GM19099 (cell line): ENCODE measurements around the gene TRHDE.

ENCODE experiments used
- POLR2A ChIP-seq: IDR thresholded peaks from 3 replicates; pipeline ENCODE4 v1.6.1; 2011; ENCODE audit warnings: low read depth; ENCODE audit not compliant: insufficient read length; ENCODE audit errors: extremely low read depth

Gene TRHDE

DNA sequence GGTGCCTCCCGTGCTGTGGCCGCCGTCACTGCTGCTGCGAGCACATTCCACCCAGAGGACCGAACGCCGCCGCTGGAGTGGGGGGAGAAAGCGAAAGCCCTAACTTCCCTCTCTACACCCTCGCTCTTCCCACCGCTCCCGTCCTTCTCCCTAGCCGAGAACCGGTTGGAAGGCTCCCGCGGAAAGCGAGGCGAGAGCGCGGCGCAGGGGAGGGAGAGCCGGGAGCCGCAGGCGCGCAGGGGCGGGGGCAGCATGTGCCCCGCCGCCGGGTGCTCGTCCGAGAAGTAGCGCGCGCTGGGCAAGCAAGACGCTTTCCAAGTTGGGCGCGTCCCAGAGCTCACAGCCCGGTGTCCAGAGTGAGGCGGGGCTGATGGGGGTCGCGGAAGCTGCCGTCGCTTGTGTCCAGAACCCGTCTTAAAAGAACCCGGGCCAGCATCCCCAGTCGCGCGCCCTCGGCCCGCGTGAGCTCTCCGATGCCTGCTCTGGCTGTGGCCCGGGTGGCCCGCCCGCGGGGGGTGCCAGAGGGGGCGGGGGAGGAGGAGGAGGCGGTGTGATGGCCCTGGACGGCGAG, at the start of gene TRHDE:
Gene TRHDE, plus strand, starts transcription at position 280 of the 571 bp plus-strand sequence. Its CDS starts 274 bp downstream, at position 554.
- no peak for TF ChIP-seq POLR2A

GRCh38 chr12:72226510-72226909, 45.7 kb upstream of the TRHDE start:
- TF ChIP-seq POLR2A: no peak

DNA sequence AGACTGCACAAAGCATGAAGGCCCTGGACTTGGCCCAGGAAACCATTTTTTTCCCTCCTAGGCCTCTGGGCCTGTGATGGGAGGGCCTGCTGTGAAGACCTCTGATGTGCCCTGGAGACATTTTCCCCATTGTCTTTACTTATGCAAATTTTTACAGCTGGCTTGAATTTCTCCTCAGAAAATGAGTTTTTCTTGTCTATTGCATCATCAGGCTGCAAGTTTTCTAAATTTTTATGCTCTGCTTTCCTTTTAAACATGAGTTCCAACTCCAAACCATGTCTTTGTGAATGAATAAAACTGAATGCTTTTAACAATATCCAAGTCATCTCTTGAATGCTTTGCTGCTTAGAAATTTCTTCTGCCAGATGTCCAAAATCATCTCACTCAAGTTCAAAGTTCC, 43.7 kb upstream of the TRHDE start:
- TF ChIP-seq POLR2A: no peak

GRCh38 chr12:72230589-72230988, 41.6 kb upstream of the TRHDE start:
- no peak for TF ChIP-seq POLR2A

DNA sequence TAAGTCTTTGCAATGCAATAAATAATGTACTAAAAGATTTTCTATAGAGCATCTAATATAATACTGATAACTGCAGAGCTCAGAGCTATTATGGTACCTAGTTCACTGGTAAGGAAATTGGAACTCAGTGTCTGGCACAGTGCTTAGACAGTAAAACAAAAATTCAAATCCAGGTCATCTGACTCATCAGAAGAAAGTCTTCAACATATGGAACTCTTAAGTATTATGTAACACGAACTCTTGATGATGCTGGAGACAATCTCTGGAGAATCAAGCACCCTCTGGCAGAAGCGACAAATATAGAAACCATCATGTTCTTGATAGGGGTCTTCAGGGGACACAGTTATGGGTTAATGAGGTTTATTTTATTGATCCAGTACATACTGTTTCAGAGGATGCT, 37.3 kb upstream of the TRHDE start:
- no peak for TF ChIP-seq POLR2A

DNA sequence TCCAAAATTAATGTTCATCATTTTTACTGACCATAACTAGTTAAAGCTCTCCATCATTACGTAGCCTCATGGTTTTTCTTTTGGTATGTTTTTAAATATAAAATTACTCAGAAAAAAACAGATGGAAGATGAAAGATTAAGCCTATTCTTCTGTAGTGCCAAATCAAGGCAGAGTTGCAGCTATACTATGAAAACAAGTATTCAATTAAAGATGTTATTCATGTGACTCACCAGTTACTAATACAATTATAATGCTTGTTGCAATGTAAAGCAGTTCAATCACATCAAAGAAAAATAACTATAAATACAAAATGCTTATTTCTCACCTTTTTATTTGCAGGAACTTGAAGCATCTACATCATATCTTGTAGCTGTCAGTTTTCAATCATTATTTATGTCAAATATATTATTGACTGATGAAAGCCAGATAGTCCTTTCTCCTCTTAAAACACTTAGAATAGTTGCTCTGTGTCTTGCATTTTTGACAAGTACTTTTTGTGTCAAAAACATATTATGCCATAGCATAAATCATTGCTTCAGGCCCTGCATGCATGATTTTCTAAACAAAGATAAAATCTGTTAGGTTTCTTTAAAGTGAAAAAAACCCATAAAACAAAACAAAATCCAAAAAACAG, 36.0 kb upstream of the TRHDE start:
- no peak for TF ChIP-seq POLR2A

DNA sequence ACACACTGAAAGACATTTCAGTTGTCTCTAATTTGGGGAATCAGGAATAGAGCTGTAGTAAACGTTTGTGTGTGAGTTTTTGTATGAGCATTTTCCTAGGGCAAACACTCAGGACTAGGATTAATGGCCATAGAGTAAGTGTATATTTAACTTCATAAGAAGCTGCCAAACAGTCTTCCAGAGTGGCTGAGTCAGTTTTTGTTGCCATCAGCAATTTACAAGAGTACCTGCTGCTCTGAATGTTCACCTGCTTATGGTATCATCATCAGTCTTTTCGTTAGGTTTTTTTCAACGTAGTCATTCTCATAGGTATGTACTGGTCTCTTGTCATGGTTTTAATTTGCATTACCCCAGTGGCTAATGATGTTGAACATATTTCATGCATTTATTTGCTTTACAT, 30.6 kb upstream of the TRHDE start:
- no peak for TF ChIP-seq POLR2A

DNA sequence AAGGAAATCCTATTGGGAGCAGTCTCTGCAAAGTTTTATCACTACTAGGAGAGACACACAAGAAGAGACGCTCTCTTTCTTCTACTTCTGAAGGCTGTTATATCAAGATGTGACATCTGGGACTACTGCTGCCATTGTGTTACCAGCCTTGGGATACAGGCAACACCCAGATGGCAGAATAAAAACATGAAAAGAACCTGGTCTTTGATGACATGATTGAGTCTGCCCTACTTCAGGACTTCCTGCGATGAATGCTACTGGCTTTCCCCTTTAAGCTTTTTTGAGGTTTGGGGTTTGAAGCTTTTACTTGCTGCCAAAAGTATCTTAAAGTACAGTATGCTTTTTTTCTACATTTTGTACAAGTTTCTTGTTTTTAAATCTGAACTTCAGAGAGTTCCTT, 29.2 kb upstream of the TRHDE start:
- no peak for TF ChIP-seq POLR2A

- no peak for TF ChIP-seq POLR2A
Observed at GRCh38 chr12:72246370-72246769, 25.8 kb upstream of the TRHDE start.

GRCh38 chr12:72250346-72250745, 21.8 kb upstream of the TRHDE start:
- TF ChIP-seq POLR2A: no peak

GRCh38 chr12:72256725-72257124, 15.4 kb upstream of the TRHDE start:
- no peak for TF ChIP-seq POLR2A

DNA sequence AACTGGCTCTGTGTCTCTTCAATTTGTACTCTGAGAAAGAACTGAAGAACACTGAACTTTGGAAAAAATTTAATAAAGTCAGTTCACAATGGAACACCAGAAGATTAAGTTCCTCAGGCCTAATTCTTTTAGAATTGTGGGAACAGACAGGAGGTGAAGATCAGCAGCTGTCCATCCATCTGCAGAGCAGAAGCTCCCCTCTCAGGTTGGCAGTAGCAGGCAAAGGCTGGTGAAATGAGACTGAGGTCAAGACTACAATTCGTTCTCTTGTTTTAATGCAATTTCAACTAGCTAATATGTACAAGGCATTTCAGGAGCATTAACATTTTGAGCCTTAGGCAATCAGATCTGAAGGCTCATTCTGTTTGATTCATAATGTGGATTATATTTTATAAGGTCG, 10.3 kb upstream of the TRHDE start:
- TF ChIP-seq POLR2A: no peak

DNA sequence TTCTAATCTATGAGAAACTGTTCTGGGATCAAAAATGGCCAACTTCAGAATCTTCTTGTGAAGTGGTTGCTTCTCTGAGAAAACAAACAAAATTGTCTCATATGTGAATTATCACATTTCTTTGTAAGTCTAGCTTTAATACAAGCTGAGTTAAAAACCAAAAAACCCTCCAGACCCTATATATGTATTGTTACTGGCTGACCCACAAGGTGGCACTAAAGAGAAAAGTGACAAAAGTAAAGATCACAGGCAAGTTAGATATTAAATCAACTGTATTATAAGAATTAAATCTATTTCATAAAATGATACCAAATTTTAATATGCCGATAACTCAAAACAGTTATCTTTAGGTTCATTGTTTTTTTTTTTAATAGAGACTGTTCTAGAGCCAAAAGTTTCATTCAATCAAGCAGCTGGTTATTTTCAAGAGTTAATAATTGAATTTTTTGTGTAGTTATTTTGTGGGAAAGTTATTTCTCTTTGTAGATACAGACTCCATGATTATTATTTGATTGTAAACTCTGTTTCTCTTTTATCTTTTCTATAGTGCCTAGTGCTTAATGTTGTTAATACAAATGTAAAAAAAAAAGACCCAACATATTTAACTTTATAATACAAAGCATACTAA, 7.5 kb upstream of the TRHDE start:
- no peak for TF ChIP-seq POLR2A

- TF ChIP-seq POLR2A: no peak
Observed at GRCh38 chr12:72267974-72268373, 4.2 kb upstream of the TRHDE start.

DNA sequence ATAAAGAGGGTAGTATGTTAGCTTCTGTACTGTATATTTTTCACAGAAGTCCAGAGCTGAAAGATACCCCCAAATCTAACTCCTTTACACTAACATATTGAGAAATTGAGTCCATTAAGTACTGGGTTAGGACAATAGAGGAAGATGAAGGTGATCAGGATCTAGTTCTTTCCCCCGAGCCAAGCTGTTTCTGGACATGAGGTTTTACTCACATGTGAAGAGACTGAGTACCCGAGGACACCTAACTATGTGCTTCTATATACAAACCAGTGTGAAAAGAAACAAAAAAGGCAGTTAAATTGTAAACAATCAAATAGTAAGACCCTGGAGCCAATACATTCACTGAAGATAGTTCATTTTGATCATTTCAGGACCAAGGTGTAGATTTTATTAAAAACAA, 3.8 kb upstream of the TRHDE start:
- no peak for TF ChIP-seq POLR2A

DNA sequence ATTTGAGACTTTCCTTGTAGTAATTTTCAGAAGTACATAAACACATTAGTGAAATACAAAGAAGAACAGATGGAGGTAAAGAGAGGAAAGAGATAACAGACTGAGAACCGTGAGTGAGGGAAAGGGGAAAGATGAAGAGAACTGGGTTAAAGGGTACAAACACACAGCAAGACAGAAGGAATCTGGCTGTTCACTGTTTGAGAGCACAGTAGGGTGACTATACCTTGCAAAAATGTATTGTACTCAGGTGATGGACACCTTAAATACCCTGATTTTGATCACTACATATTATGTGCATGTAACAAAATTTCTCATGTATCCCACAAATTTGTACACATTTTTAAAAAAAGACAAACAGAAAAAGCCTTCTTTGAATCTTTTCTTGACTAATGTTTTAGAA, 2.7 kb upstream of the TRHDE start:
- TF ChIP-seq POLR2A: no peak
